ENCODE results near the gene ABI3BP. TPM values are rescaled to one million over a fixed set of nuclear protein-coding genes. Genes with fewer than 3 reads are reported as not detected.

Gene ABI3BP
- total RNA-seq, 2 donors from 2014 or later: 16.4 to 34.6 TPM

DNA sequence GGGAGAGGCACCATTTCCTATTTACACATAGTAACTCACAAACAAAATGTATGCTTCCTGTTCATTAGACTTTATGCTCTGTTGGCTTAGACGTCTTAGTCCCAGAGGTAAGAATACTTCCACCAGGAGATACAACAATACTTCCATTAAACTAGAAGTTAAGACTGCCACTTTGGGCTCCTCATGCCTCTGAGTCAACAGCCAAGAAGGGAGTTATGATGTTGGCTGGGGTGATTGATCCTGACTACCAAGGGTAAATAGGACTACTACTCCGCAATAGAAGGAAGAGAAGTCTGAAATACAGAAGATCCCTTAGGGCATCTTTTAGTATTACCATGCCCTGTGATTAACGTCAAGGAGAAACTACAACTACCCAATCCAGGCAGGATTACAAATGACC is 43.5 kb upstream of the ABI3BP start:
- Histone ChIP-seq H3K27me3 (no peaks in the 10 kb centered on the region), H3K36me3 (no peaks in the 10 kb centered on the region), H3K4me1 (no peaks in the 10 kb centered on the region), H3K9ac (ENCODE audit: low read depth in 2 of 2, low read length in 2 of 2) (no peak overlapping the region), H3K9me3 (no peaks in the 10 kb centered on the region), H3K27ac (no peak overlapping the region), H3K4me3 (no peak overlapping the region)
- TF ChIP-seq CTCF (IDR thresholded peaks at IDR 0.05): no peak
- DNase-seq: no peak
- intact Hi-C loops (cut with DNase I): no loop called here

- H3K27ac ChIP-seq: no peak overlapping the region
- intact Hi-C loops (cut with DNase I): no loop called here
- H3K36me3 ChIP-seq: no peaks in the 10 kb centered on the region
- H3K9ac ChIP-seq (ENCODE audit: low read depth in 2 of 2, low read length in 2 of 2): no peak overlapping the region
- no peaks in the 10 kb centered on the region for H3K9me3 ChIP-seq
- TF ChIP-seq CTCF (IDR thresholded peaks at IDR 0.05): no peak
- H3K4me3 ChIP-seq: no peak overlapping the region
- no peak for DNase-seq
- H3K4me1 ChIP-seq: no peaks in the 10 kb centered on the region
- H3K27me3 ChIP-seq: no peaks in the 10 kb centered on the region
Measured at GRCh38 chr3:101036213-101036618, 43.0 kb upstream of the ABI3BP start.

- Histone ChIP-seq H3K9me3 (no peaks in the 10 kb centered on the region), H3K4me3 (no peak overlapping the region), H3K4me1 (no peaks in the 10 kb centered on the region), H3K27me3 (no peaks in the 10 kb centered on the region), H3K36me3 (no peaks in the 10 kb centered on the region), H3K27ac (no peak overlapping the region), H3K9ac (ENCODE audit: low read depth in 2 of 2, low read length in 2 of 2) (no peak overlapping the region)
- intact Hi-C loops (cut with DNase I): no loop called here
- DNase-seq: no peak
- no peak for TF ChIP-seq CTCF (IDR thresholded peaks at IDR 0.05)
Measured at GRCh38 chr3:101027286-101027685, 34.1 kb upstream of the ABI3BP start.

- no peak for DNase-seq
- Histone ChIP-seq H3K4me3 (no peak overlapping the region), H3K9me3 (no peaks in the 10 kb centered on the region), H3K27ac (no peak overlapping the region), H3K4me1 (no peaks in the 10 kb centered on the region), H3K36me3 (no peaks in the 10 kb centered on the region), H3K9ac (ENCODE audit: low read depth in 2 of 2, low read length in 2 of 2) (no peak overlapping the region), H3K27me3 (no peaks in the 10 kb centered on the region)
- no peak for TF ChIP-seq CTCF (IDR thresholded peaks at IDR 0.05)
- intact Hi-C loops (cut with DNase I): no loop called here
Measured at GRCh38 chr3:101026881-101027280, 33.7 kb upstream of the ABI3BP start.

- intact Hi-C loops (cut with DNase I): no loop called here
- no peak overlapping the region for H3K27ac ChIP-seq
- no peak overlapping the region for H3K4me3 ChIP-seq
- TF ChIP-seq CTCF (IDR thresholded peaks at IDR 0.05): no peak
- no peak overlapping the region for H3K9ac ChIP-seq (ENCODE audit: low read depth in 2 of 2, low read length in 2 of 2)
- DNase-seq: no peak
- no peaks in the 10 kb centered on the region for H3K27me3 ChIP-seq
- H3K4me1 ChIP-seq: no peaks in the 10 kb centered on the region
- H3K36me3 ChIP-seq: no peaks in the 10 kb centered on the region
- no peaks in the 10 kb centered on the region for H3K9me3 ChIP-seq
Measured at GRCh38 chr3:101026244-101026643, 33.0 kb upstream of the ABI3BP start.

All from colonic mucosa (tissue), 4 donors.